GM12864 (cell line): ENCODE results near the gene RIMS3.

Source experiments
- DNase-seq: peaks from one replicate; pipeline ENCODE4 v3.0.0-alpha.2; 2011; ENCODE audit warnings: low read depth
- H3K4me3 ChIP-seq: 2 replicates; pipeline ENCODE4 v1.5.1; 2011; ENCODE audit warnings: mild to moderate bottlenecking, low read depth, low read length, control low read depth
- CTCF ChIP-seq: IDR thresholded peaks from 2 replicates; pipeline ENCODE4 v1.5.1; 2011; ENCODE audit warnings: low read depth, mild to moderate bottlenecking, moderate library complexity, low read length, control low read depth, inconsistent platforms; ENCODE audit errors: missing control alignments

The RIMS3 gene

GRCh38 chr1:40691538-40692428 lies 26.3 kb upstream of the RIMS3 start, which contains the start of gene NFYC:
Gene NFYC (plus strand): TSS chr1:40691704. CDS start chr1:40738844, 47,140 bp downstream.
- TF ChIP-seq CTCF: no peak
- peak within 1 kb of the TSS; percentile 99 for H3K4me3 ChIP-seq
- peak; percentile 95 for DNase-seq

DNA sequence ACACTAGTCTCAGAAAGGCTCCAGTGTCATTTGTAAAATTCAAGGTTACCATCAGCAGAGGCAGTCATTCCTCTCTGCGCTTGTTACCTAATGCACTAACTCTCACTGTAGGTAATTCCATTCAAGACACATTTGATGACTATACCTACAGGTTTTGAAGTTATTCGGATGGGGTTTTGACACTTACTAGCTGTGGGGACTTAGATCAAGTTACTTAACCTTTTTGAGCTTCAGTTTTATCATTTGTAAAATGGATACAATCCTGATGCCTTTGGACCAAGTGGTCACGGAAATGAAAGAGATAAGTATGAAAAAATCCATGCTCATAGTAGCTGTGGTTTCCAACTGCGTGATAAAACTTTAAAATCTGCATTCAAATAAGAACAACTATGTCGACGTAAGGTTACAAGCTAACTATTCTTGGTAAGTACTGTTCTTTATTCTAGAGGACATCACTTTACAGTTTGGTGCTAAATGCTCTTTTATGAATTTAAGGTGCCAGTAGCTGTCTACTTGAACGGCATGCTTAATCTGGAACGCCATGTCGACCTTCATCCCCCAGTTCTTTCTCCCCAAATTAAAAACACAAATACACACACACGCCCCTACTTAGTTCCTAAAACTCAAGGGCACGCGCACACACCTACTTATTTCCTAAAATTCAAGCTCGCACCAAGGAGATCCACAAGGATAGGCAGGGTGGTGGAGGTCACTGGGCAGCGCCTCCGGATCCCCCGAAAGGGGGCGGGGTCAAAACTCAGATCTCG lies 25.5 kb upstream of the RIMS3 start:
- H3K4me3 ChIP-seq: peak overlapping the region; percentile 99
- TF ChIP-seq CTCF: no peak
- DNase-seq: no peak

- H3K4me3 ChIP-seq: no peak overlapping the region
- no peak for TF ChIP-seq CTCF
- no peak for DNase-seq
Observed at GRCh38 chr1:40689737-40690136, 24.3 kb upstream of the RIMS3 start.

- no peak for DNase-seq
- TF ChIP-seq CTCF: no peak
- no peak overlapping the region for H3K4me3 ChIP-seq
Observed at GRCh38 chr1:40687661-40688060, 22.2 kb upstream of the RIMS3 start.

GRCh38 chr1:40687059-40687458 lies 21.6 kb upstream of the RIMS3 start:
- no peak overlapping the region for H3K4me3 ChIP-seq
- no peak for TF ChIP-seq CTCF
- no peak for DNase-seq

DNA sequence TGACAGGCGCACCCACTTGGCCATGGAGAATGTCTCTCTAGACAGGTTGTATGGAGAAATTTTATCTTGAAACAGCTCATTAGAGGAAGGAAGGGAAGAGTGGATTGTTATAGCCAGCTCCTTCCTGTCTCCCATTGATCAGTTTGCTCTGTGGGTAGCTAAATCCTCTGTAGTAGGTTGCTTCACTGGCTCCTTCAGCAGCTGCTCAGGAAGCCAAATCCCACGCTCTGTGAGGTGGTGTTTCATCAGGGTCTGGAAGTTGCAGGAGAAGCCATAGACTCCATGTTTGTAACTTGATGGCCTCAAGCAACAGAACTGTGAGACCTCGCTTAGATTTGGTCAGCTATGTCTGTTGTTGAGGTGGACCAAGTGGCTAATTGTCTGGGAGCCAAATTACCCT lies 19.2 kb upstream of the RIMS3 start:
- DNase-seq: no peak
- H3K4me3 ChIP-seq: no peak overlapping the region
- no peak for TF ChIP-seq CTCF
